WI38 (cell line): ENCODE results near the gene HMG20A.

Source experiments
- H3K4me3 ChIP-seq: 2 replicates; pipeline ENCODE4 v1.5.1; 2011; ENCODE audit warnings: low read depth, mild to moderate bottlenecking, control low read depth, low read length
- TF ChIP-seq, protein P1 (sequence below): IDR thresholded peaks from 2 replicates; pipeline ENCODE4 v1.5.1; 2012; ENCODE audit warnings: low read depth, mild to moderate bottlenecking, control low read depth, low read length

Gene HMG20A

DNA sequence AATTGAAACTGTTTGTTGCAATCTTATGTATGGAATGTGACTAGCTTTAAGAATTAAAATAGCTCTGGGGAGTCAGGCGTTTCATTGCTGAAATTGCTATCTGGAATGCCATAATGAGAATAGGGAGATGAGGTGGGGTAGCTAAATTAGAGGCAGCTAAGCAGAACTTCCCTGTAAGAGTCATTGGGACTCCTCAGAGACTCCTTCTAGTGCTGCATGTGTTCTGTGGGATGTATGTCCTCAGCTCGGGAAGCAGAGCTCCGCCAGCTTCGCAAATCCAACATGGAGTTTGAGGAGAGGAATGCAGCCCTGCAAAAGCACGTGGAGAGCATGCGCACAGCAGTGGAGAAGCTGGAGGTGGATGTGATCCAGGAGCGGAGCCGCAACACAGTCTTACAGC is 57.4 kb downstream of the HMG20A start:
- TF ChIP-seq, protein P1, sequence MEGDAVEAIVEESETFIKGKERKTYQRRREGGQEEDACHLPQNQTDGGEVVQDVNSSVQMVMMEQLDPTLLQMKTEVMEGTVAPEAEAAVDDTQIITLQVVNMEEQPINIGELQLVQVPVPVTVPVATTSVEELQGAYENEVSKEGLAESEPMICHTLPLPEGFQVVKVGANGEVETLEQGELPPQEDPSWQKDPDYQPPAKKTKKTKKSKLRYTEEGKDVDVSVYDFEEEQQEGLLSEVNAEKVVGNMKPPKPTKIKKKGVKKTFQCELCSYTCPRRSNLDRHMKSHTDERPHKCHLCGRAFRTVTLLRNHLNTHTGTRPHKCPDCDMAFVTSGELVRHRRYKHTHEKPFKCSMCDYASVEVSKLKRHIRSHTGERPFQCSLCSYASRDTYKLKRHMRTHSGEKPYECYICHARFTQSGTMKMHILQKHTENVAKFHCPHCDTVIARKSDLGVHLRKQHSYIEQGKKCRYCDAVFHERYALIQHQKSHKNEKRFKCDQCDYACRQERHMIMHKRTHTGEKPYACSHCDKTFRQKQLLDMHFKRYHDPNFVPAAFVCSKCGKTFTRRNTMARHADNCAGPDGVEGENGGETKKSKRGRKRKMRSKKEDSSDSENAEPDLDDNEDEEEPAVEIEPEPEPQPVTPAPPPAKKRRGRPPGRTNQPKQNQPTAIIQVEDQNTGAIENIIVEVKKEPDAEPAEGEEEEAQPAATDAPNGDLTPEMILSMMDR = no peak
- no peak overlapping the region for H3K4me3 ChIP-seq

DNA sequence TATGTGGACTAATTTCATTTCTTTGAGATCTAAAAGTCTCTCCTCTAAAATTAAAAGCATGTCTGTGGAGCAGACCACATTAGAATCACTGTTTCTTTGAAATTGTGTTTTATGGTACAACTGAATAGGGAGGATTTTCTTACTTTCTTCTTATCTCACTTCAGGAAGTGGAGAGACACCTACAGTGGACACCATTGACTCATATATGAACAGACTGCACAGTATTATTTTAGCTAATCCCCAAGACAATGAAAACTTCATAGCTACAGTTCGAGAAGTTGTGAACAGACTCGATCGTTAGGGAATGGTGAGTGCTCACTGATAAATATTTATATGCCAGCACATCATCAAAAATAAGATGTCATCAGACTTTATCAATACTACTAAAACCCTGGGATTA is 58.3 kb downstream of the HMG20A start:
- TF ChIP-seq, protein P1 = no peak
- no peak overlapping the region for H3K4me3 ChIP-seq

DNA sequence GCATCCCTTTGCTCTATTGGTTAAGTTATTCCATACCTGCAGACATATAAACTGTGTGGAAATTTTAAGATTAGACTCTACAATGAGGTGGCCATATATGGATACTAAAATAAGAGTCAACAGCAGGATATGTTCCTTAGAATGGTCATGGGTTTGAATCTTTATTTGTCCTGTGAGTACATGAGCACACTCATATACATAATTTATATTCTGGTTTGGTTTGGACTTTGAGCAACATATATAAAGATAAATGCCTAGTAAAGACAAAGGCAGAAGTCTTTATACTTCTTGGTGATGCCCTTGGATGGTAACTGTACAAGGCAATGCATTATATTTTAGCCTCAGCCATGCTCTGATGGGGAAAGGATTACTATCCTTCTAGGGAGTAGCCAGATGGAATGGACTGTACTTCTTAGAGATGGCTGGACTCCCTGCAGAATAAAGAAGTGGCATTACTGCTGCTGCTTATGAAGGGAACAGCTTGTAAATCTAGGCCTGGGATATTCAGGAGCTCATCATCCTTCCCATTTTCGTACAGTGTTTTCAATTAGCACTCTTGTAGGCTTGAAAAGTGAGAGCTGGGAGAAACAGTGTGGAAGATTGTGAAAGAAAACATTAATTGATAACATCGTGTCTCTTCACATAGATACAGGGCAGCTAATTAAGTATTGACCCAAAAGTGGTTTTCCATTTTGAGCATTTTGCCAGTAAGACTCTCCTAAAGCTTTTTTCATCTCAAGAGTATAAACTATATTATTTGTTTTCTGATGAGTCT is 60.4 kb downstream of the HMG20A start:
- TF ChIP-seq, protein P1 = no peak
- no peak overlapping the region for H3K4me3 ChIP-seq

DNA sequence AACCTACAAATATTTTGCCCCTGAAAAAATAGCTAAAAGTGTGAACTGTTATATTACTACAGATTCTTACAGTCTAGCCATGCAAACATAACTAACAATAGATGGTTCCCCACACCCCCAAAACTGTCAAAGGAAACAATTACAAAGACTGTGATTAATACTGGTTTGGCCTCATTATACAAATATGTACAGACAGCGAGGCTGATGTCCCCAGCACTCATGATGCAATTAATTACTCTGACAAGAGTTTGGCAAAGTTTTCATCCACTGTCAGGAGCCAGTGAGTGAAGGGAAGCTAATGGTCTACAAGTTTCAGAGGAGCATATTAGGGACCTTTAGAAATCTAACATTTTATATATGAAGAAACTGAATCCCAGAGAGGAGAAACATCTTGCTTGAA is 61.0 kb downstream of the HMG20A start:
- TF ChIP-seq, protein P1 = no peak
- H3K4me3 ChIP-seq = no peak overlapping the region

DNA sequence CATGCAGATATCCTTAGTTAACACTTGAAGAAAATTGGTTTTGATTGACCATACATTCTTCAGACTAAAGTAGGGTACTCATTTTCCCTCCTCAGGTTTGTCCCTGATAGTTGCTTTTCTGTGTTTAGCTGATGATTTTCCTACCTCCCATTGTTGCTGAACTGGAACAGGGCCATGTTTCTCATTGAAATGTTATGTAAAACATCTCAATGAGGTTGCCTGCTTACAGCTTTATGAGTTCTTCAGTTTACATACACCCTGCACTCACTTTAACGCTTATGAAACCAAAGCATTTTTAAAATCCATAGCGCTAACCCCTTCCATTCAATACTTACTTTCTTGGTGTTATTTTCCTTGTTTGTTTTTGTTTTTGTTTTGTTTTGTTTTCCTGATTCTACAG is 61.9 kb downstream of the HMG20A start:
- TF ChIP-seq, protein P1 = no peak
- H3K4me3 ChIP-seq = no peak overlapping the region

DNA sequence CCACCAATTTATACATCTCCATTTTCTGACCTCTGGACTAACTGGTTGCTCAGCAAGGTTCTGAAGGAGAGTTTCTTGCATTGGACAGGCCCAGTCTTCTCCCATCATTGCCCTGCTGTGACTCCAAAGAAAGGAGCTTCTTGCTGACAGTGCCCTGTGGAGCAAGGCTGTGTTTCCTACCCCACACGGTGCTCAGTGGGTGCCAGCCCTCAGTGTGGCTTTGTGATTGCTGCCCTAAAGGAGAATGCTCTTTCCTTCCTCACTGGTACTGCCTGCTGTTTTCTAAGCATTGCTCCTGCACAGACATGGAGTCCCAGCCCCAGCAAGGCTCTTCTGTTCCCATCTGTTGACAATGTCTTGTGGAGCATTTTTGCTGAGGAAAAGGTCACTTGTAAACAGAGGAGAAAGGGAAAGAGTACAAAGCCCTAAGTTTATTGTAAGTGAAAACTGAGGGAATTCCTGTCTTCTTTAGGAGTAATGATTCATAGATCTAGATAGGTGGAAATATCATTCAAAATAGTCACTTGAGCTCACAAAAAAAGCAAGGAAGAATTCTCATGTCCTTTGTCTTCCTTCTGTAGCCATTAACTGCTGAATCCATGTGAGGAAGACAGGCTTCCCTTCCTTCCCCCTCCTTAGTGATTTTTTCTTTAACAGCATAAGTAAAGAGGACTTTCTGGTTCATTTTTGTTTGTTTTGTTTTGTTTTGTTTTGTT is 62.9 kb downstream of the HMG20A start:
- TF ChIP-seq, protein P1 = no peak
- H3K4me3 ChIP-seq = no peak overlapping the region

DNA sequence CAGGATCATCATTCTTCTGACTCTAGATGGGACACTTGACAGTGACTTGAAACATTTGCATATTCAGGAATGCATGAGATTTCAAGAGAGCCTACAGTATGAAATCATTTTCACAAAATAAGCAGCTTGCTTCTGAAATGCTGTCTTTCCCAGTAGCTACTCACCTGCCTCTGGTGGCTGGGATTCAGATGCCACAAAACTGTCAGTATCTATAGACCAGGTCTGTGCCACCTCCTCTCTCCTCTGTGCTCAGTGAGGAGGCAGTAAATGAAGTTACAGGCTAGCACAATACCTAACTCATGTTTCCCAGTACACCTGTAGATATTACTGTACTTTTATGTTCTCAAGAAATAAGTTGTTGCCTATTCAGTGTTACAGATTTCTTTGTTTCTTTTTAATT is 64.3 kb downstream of the HMG20A start:
- H3K4me3 ChIP-seq = no peak overlapping the region
- TF ChIP-seq, protein P1 = no peak
